Common myeloid progenitor, CD34-positive (primary cell): ENCODE results near the gene ZFPM1.

Experiments
- CTCF ChIA-PET: fragments of 350-600 bp; sonication (Branson Sonifier 250); formaldehyde crosslinking; loops from one replicate; lab custom pipeline; 2021; ENCODE audit warnings: antibody characterized with exemption; lab: Charles Lee
- POLR2A ChIA-PET: fragments of 350-600 bp; sonication (Branson Sonifier 250); formaldehyde crosslinking; loops from one replicate; lab custom pipeline; 2021; ENCODE audit warnings: antibody characterized with exemption; lab: Charles Lee
- DNase-seq, 3 donors: peaks; one replicate each; pipeline versions ENCODE4 v3.0.0 to v3.0.0-alpha.2; 2013
- H3K27ac ChIP-seq, 2 experiments: 1 replicate in 1 of 2; 2 replicates in 1 of 2; pipeline ENCODE4 v1.7.0; 2013; ENCODE audit warnings: inconsistent platforms in 2 of 2, low read length in 2 of 2, mild to moderate bottlenecking in 2 of 2, low read depth in 1 of 2, moderate library complexity in 1 of 2; ENCODE audit not compliant: severe bottlenecking in 2 of 2, insufficient read depth in 1 of 2, poor library complexity in 1 of 2
- H3K27me3 ChIP-seq, 5 experiments: replicated peaks in 2 of 5; 1 replicate in 3 of 5; 2 replicates in 2 of 5; pipeline versions ENCODE4 v1.6.1 to v1.7.0; 2013; ENCODE audit warnings: low read length in 4 of 5, mild to moderate bottlenecking in 2 of 5, moderate library complexity in 2 of 5, inconsistent platforms in 1 of 5; ENCODE audit not compliant: insufficient read depth in 5 of 5, control insufficient read depth in 4 of 5
- H3K36me3 ChIP-seq, 4 experiments: 1 replicate in 2 of 4; 2 replicates in 2 of 4; pipeline versions ENCODE4 v1.6.1 to v1.7.0; 2013; ENCODE audit warnings: low read length in 3 of 4, control low read depth in 1 of 4, mild to moderate bottlenecking in 1 of 4; ENCODE audit not compliant: control insufficient read depth in 4 of 4, insufficient read depth in 4 of 4
- H3K4me1 ChIP-seq, 4 experiments: 1 replicate in 3 of 4; 2 replicates in 1 of 4; pipeline versions ENCODE4 v1.6.1 to v1.7.1; 2013; ENCODE audit warnings: low read length in 3 of 4, mild to moderate bottlenecking in 3 of 4, control low read depth in 1 of 4, inconsistent platforms in 1 of 4, moderate library complexity in 1 of 4; ENCODE audit not compliant: control insufficient read depth in 4 of 4, insufficient read depth in 4 of 4; ENCODE audit errors: control extremely low read depth in 1 of 4
- H3K4me3 ChIP-seq, 7 experiments: 1 replicate in 4 of 7; 2 replicates in 3 of 7; pipeline versions ENCODE4 v1.5.1 to v1.7.0; 2013; ENCODE audit warnings: mild to moderate bottlenecking in 7 of 7, low read length in 6 of 7, moderate library complexity in 6 of 7, inconsistent platforms in 2 of 7, low read depth in 2 of 7, control low read depth in 1 of 7; ENCODE audit not compliant: insufficient read depth in 4 of 7, control insufficient read depth in 1 of 7; ENCODE audit errors: extremely low read depth in 1 of 7
- H3K9me3 ChIP-seq, 5 experiments: 1 replicate in 4 of 5; 2 replicates in 1 of 5; pipeline versions ENCODE4 v1.6.1 to v1.7.1; 2013; ENCODE audit warnings: low read length in 4 of 5, mild to moderate bottlenecking in 2 of 5, inconsistent platforms in 1 of 5, low read depth in 1 of 5, moderate library complexity in 1 of 5; ENCODE audit not compliant: control insufficient read depth in 4 of 5, insufficient read depth in 2 of 5; ENCODE audit errors: control extremely low read depth in 1 of 5
- WGBS: methylation state at CpG from one replicate; pipeline ENCODE4 v1.1.5; 2013; ENCODE audit not compliant: insufficient coverage; 5-methylcytosine and 5-hydroxymethylcytosine counted together

ZFPM1 gene

GRCh38 chr16:88432753-88433152, 20.3 kb upstream of the ZFPM1 start:
- peaks cover 0 to under 1% (median 0%) of the 10 kb centered on the region in 4 experiments for H3K36me3 ChIP-seq
- CTCF ChIA-PET = no interaction called here
- no peaks in the 10 kb centered on the region for H3K9me3 ChIP-seq
- 96% methylated on average over 9 of the region's 9 CpGs for WGBS
- H3K27me3 ChIP-seq = peaks cover 0 to 7% (median 0%) of the 10 kb centered on the region in 5 experiments
- POLR2A ChIA-PET = interaction anchor here (1.1 kb wide), 1 partner anchor 237 kb away, joined by 3 read pairs; no protein-coding TSS in a partner anchor
- H3K4me1 ChIP-seq = peaks cover 0 to 21% (median 16%) of the 10 kb centered on the region in 4 experiments
- no peak overlapping the region for H3K27ac ChIP-seq
- no peak for DNase-seq
- no peak overlapping the region for H3K4me3 ChIP-seq

- no peak overlapping the region for H3K4me3 ChIP-seq
- no peaks in the 10 kb centered on the region for H3K9me3 ChIP-seq
- ChIA-PET CTCF (no interaction called here), POLR2A (no interaction called here)
- H3K27ac ChIP-seq = no peak overlapping the region
- no peak for DNase-seq
- H3K27me3 ChIP-seq = peaks cover 0 to 7% (median 0%) of the 10 kb centered on the region in 5 experiments
- 96% methylated on average over 20 of the region's 25 CpGs for WGBS
- H3K4me1 ChIP-seq = peaks cover 0 to 21% (median 16%) of the 10 kb centered on the region in 4 experiments
- H3K36me3 ChIP-seq = peaks cover 0 to 2% (median 0%) of the 10 kb centered on the region in 4 experiments
Measured at GRCh38 chr16:88433632-88434352, 19.3 kb upstream of the ZFPM1 start.

GRCh38 chr16:88434353-88434690, 18.8 kb upstream of the ZFPM1 start:
- H3K27me3 ChIP-seq = peaks cover 0 to 7% (median 0%) of the 10 kb centered on the region in 5 experiments
- CTCF ChIA-PET = interaction anchor here (1.3 kb wide), 1 partner anchor 238 kb away, joined by 3 read pairs; no protein-coding TSS in a partner anchor
- no peaks in the 10 kb centered on the region for H3K9me3 ChIP-seq
- no peak overlapping the region for H3K4me3 ChIP-seq
- H3K27ac ChIP-seq = no peak overlapping the region
- POLR2A ChIA-PET = no interaction called here
- peaks cover 0 to 2% (median 0%) of the 10 kb centered on the region in 4 experiments for H3K36me3 ChIP-seq
- no peak for DNase-seq
- H3K4me1 ChIP-seq = peaks cover 0 to 21% (median 16%) of the 10 kb centered on the region in 4 experiments
- 97% methylated on average over 10 of the region's 10 CpGs for WGBS

- no peak for DNase-seq
- Histone ChIP-seq H3K4me3 (no peak overlapping the region), H3K4me1 (peaks cover 0 to 17% (median 14%) of the 10 kb centered on the region in 4 experiments), H3K36me3 (peaks cover 0 to 2% (median 0%) of the 10 kb centered on the region in 4 experiments), H3K9me3 (no peaks in the 10 kb centered on the region), H3K27ac (no peak overlapping the region), H3K27me3 (peaks cover 0 to 7% (median 0%) of the 10 kb centered on the region in 5 experiments)
- ChIA-PET POLR2A (no interaction called here), CTCF (interaction anchor here (1.3 to 2.1 kb wide), 2 partner anchors 9 to 238 kb away, joined by 3 to 9 read pairs; no protein-coding TSS in a partner anchor)
- WGBS = 94% methylated on average over 18 of the region's 18 CpGs
Measured at GRCh38 chr16:88434746-88435145, 18.3 kb upstream of the ZFPM1 start.

GRCh38 chr16:88435437-88436355, 17.4 kb upstream of the ZFPM1 start:
- Histone ChIP-seq H3K27me3 (peaks cover 0 to 7% (median 0%) of the 10 kb centered on the region in 5 experiments), H3K27ac (no peak overlapping the region), H3K36me3 (peaks cover 0 to 2% (median 0%) of the 10 kb centered on the region in 4 experiments), H3K4me3 (no peak overlapping the region), H3K9me3 (no peaks in the 10 kb centered on the region), H3K4me1 (peaks cover 0 to 9% (median 8%) of the 10 kb centered on the region in 4 experiments)
- POLR2A ChIA-PET = no interaction called here
- WGBS = 98% methylated on average over 28 of the region's 36 CpGs
- DNase-seq = no peak
- CTCF ChIA-PET = interaction anchor here (0.6 to 4.4 kb wide), 13 partner anchors 8 to 431 kb away, joined by 3 to 12 read pairs (median 3); partner anchors contain the start of genes ZC3H18 and ZFPM1

- Histone ChIP-seq H3K9me3 (no peaks in the 10 kb centered on the region), H3K4me3 (no peak overlapping the region), H3K4me1 (no peaks in the 10 kb centered on the region), H3K36me3 (peaks cover 0 to 2% (median 0%) of the 10 kb centered on the region in 4 experiments), H3K27me3 (peaks cover 0 to 6% (median 0%) of the 10 kb centered on the region in 5 experiments), H3K27ac (no peak overlapping the region)
- POLR2A ChIA-PET = no interaction called here
- no peak for DNase-seq
- 96% methylated on average over 32 of the region's 36 CpGs for WGBS
- CTCF ChIA-PET = interaction anchor here (0.7 to 4.4 kb wide), 17 partner anchors 7 to 480 kb away, joined by 3 to 12 read pairs (median 4); partner anchors contain the start of gene ZFPM1
Measured at GRCh38 chr16:88436796-88437195, 16.3 kb upstream of the ZFPM1 start.
